RWPE2 (cell line): Measurements from ENCODE around the gene SMIM13.

Source experiments
- ATAC-seq: fragments of 200-7000 bp; cut with Tn5 transposase; 3 replicates; pipeline ENCODE4 v1.9.1; 2021; ENCODE audit warnings: low read depth
- DNase-seq: peaks from one replicate; pipeline ENCODE4 v3.0.0-alpha.2; 2020; ENCODE audit warnings: low spot score
- H3K27ac ChIP-seq: fragments of 450-650 bp; 2 replicates; pipeline ENCODE4 v1.5.1; 2017; ENCODE audit warnings: mild to moderate bottlenecking; ENCODE audit not compliant: poor library complexity, severe bottlenecking
- H3K27me3 ChIP-seq: fragments of 250-450 bp; sonication (Bioruptor Pico); 2 replicates; pipeline ENCODE4 v1.5.1; 2021; ENCODE audit warnings: mild to moderate bottlenecking, moderate library complexity; ENCODE audit not compliant: insufficient read depth, poor library complexity, severe bottlenecking
- H3K36me3 ChIP-seq: fragments of 250-450 bp; sonication (Bioruptor Pico); 2 replicates; pipeline ENCODE4 v1.5.1; 2020; ENCODE audit warnings: low read depth, mild to moderate bottlenecking, moderate library complexity
- H3K4me1 ChIP-seq: fragments of 250-450 bp; sonication (Bioruptor Pico); 2 replicates; pipeline ENCODE4 v1.5.1; 2021; ENCODE audit warnings: mild to moderate bottlenecking, moderate library complexity; ENCODE audit not compliant: insufficient read depth, poor library complexity, severe bottlenecking
- H3K4me3 ChIP-seq: fragments of 250-450 bp; sonication (Bioruptor Pico); 2 replicates; pipeline ENCODE4 v1.5.1; 2021; ENCODE audit warnings: mild to moderate bottlenecking, moderate library complexity; ENCODE audit not compliant: severe bottlenecking
- H3K9me3 ChIP-seq: fragments of 250-450 bp; sonication (Bioruptor Pico); 2 replicates; pipeline ENCODE4 v1.5.1; 2021; ENCODE audit warnings: mild to moderate bottlenecking, moderate library complexity; ENCODE audit not compliant: severe bottlenecking
- TF ChIP-seq, protein P1 (sequence below): fragments of 450-650 bp; IDR thresholded peaks from one replicate; pipeline ENCODE4 v1.5.1; 2017; ENCODE audit warnings: mild to moderate bottlenecking, moderate library complexity; ENCODE audit not compliant: poor library complexity, severe bottlenecking

SMIM13 gene

DNA sequence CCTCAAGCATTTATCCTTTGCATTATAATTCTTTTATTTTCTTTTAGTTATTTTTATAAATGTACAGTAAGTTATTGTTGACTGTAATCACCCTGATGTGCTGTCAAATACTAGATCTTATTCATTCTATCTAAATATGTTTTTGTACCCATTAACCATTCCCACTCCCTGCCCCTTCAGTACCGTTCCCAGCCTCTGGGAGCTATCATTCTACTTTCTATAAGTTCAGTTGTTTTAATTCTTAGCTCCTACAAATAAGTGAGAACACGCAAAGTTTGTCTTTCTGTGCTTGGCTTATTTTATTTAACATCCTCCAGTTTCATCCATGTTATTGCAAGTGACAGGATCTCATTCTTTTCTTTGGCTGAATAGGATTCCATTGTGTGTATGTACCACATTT is 30.3 kb downstream of the SMIM13 start:
- no peaks in the 10 kb centered on the region for H3K9me3 ChIP-seq
- H3K27me3 ChIP-seq = no peaks in the 10 kb centered on the region
- TF ChIP-seq, protein P1, sequence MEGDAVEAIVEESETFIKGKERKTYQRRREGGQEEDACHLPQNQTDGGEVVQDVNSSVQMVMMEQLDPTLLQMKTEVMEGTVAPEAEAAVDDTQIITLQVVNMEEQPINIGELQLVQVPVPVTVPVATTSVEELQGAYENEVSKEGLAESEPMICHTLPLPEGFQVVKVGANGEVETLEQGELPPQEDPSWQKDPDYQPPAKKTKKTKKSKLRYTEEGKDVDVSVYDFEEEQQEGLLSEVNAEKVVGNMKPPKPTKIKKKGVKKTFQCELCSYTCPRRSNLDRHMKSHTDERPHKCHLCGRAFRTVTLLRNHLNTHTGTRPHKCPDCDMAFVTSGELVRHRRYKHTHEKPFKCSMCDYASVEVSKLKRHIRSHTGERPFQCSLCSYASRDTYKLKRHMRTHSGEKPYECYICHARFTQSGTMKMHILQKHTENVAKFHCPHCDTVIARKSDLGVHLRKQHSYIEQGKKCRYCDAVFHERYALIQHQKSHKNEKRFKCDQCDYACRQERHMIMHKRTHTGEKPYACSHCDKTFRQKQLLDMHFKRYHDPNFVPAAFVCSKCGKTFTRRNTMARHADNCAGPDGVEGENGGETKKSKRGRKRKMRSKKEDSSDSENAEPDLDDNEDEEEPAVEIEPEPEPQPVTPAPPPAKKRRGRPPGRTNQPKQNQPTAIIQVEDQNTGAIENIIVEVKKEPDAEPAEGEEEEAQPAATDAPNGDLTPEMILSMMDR = no peak
- no peak overlapping the region for H3K4me3 ChIP-seq
- ATAC-seq = no peak
- H3K27ac ChIP-seq = no peak overlapping the region
- no peak for DNase-seq
- 0 out of 2 replicates have a peak, but pooled peaks cover 3% of the 10 kb centered on the region for H3K36me3 ChIP-seq
- H3K4me1 ChIP-seq = peaks cover 13% of the 10 kb centered on the region

DNA sequence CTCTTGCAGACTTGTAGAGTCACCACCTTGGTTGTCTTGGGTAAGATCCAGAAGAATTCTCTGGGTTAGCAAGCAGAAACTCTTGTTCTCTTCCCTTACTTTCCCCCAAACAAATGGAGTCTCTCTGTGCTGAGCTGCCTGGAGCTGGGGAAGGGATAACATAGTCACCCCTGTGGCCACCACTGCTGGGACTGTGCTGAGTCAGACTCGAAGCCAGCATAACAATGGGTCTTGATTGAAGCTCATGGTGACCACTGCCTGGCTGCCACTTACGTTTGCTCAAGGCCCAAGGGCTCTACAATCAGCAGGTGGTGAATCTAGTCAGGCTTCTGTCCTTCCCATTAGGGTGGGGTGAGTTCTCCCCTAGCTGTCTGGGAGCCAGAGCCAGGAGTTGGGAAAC is 33.2 kb downstream of the SMIM13 start:
- ATAC-seq (no peak), DNase-seq (no peak)
- TF ChIP-seq, protein P1 = no peak
- Histone ChIP-seq H3K36me3 (0 out of 2 replicates have a peak, but pooled peaks cover 7% of the 10 kb centered on the region), H3K9me3 (peaks cover under 1% of the 10 kb centered on the region), H3K4me3 (no peak overlapping the region), H3K27ac (no peak overlapping the region), H3K4me1 (no peaks in the 10 kb centered on the region), H3K27me3 (no peaks in the 10 kb centered on the region)

DNA sequence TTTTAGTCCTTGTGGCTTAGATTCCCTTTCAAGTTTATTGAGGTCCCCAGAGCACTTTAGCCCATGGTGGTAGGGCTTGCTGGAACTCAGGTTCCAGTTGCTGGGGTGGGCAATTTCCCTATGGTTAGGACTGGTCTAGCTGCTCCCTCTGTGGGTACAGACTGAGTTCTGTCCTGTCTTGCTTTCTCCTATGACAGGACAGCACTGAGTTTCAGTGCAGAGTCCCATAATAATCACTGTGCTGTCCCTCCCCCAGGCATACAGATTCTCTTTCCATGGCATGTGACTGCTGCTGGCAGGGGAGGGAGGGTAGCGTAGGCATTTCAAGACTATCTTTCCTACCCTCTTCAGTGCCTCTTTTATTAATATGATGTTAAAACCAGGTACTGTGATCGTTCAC is 35.0 kb downstream of the SMIM13 start:
- H3K4me1 ChIP-seq = no peaks in the 10 kb centered on the region
- no peak overlapping the region for H3K27ac ChIP-seq
- 0 out of 2 replicates have a peak, but pooled peaks cover 7% of the 10 kb centered on the region for H3K36me3 ChIP-seq
- peaks cover 1% of the 10 kb centered on the region for H3K9me3 ChIP-seq
- ATAC-seq (no peak), DNase-seq (no peak)
- no peaks in the 10 kb centered on the region for H3K27me3 ChIP-seq
- TF ChIP-seq, protein P1 = no peak
- H3K4me3 ChIP-seq = no peak overlapping the region

DNA sequence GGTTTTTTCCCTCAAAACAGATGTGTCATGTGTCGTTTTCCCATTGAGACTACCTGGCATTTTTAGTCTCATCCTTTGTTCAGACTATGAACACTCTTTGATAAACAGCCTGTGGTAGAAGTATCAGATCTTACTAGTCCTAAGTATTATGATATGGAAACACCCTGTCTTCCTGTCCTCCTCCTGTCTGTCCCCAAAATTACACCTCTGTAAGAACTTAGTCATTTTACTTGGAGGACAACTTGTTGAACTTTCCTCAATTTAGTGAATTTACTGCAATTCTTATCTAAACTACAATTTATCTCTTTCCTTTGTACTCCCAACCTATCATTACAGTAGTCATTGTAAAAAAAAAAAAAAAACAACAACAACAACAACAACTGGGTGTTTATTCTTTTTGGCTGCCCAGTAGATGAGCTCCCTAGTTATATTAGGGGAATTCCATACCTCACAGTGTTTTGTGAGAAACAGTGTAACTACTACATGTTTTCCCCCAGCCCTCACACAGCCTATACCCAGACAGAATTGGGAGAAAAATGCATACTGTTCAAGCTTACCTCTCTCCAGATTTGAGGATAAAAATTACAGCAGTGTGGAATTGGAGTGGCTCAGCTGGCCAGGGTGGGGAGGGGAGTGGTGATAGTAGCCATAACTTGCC is 36.4 kb downstream of the SMIM13 start:
- Histone ChIP-seq H3K27me3 (no peaks in the 10 kb centered on the region), H3K27ac (no peak overlapping the region), H3K36me3 (peaks cover 14% of the 10 kb centered on the region), H3K4me3 (no peak overlapping the region), H3K4me1 (no peaks in the 10 kb centered on the region), H3K9me3 (peaks cover 1% of the 10 kb centered on the region)
- ATAC-seq = no peak
- no peak for DNase-seq
- TF ChIP-seq, protein P1 = no peak

DNA sequence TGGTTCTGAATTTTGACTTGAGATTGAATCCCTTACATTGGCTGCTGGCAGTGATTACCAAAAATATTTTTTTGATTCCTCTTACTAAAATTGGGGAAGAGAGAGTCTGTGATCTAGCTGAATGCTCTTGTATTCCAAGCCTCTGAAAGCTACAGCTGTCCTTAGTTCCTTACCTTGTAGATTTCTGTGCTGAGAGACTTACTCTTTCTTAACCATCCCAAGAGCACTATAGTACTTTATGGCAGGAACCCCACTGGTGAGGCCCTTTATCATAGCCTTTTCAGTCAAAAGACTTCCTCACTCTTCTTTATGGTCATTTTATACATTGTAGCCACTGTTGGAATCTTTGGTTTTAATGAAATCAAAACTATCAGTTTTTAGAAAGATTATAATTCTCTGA is 37.0 kb downstream of the SMIM13 start:
- no peak overlapping the region for H3K27ac ChIP-seq
- TF ChIP-seq, protein P1 = no peak
- DNase-seq = no peak
- H3K4me3 ChIP-seq = no peak overlapping the region
- no peaks in the 10 kb centered on the region for H3K4me1 ChIP-seq
- H3K27me3 ChIP-seq = no peaks in the 10 kb centered on the region
- H3K36me3 ChIP-seq = peaks cover 20% of the 10 kb centered on the region
- H3K9me3 ChIP-seq = peaks cover 1% of the 10 kb centered on the region
- no peak for ATAC-seq
